ENCODE measurements around the gene ATG12. TPM values are rescaled to one million over a fixed set of nuclear protein-coding genes. Genes with fewer than 3 reads are reported as not detected.

The ATG12 gene
- total and polyA plus RNA-seq, 2 experiments from 2014 or later: 52.6 to 109 TPM

DNA sequence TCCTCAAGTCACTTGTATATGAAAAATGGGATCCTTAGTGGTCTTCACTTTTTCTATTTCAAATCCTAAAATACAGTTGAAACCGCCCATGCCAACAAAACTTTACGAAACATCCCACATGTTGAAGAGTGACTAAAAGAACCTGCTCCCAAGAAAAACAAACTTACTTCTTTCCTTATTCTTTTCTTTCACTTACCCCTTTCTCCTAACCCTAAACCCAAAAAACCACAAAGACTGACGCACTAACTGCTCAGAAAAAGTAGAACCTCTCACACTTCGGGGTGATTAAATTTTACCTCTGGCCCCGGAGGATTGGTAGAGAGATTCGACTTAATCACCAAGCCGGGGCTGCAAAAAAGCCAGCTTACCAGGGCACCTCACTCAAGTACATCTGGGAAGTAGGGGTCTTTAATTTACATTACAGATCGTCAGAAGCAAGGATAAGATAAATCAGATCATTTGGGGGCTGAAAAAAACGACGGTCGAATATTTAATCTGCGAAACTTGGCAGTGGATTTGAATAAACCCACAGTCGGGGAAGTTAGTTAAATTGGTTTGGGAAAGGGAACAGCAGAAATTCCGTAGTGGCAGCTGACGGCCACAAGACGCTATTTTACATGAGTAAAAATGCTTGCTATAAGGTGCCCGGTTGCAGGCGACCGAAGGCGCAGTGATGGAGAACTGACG, 26.2 kb downstream of the ATG12 start:
- Mint-ChIP-seq H3K4me1 (peaks cover 31% of the 10 kb centered on the region), H3K9me3 (no peaks in the 10 kb centered on the region), H3K27ac (no peak overlapping the region), H3K4me3 (peak overlapping the region; percentile 94), H3K36me3 (ENCODE audit: low read depth) (peaks cover 3% of the 10 kb centered on the region; the same call in 2 of the 3 replicates), H3K27me3 (ENCODE audit: insufficient read depth, low read depth, poor library complexity) (peaks cover 20% of the 10 kb centered on the region)
- no peak for TF ChIP-seq NANOG (IDR thresholded peaks at IDR 0.05; ENCODE audit: borderline replicate concordance)
- TF ChIP-seq ZNF114 (CRISPR knock-in tag; IDR thresholded peaks at IDR 0.05): no peak
- TF ChIP-seq, protein P1, sequence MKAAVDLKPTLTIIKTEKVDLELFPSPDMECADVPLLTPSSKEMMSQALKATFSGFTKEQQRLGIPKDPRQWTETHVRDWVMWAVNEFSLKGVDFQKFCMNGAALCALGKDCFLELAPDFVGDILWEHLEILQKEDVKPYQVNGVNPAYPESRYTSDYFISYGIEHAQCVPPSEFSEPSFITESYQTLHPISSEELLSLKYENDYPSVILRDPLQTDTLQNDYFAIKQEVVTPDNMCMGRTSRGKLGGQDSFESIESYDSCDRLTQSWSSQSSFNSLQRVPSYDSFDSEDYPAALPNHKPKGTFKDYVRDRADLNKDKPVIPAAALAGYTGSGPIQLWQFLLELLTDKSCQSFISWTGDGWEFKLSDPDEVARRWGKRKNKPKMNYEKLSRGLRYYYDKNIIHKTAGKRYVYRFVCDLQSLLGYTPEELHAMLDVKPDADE (IDR thresholded peaks at IDR 0.05): no peak
- peak; percentile 13 for TF ChIP-seq EZH2 (IDR thresholded peaks at IDR 0.05; ENCODE audit: low read depth, unreplicated experiment)
- peak overlapping the region; percentile 94; the same call in 1 of the 2 replicates for H2AFZ ChIP-seq
- H3F3A ChIP-seq (replicated peaks; ENCODE audit: low read depth): no peaks in the 10 kb centered on the region
- no peak; the same call in 2 of the 3 replicates for ATAC-seq
- H3K4me3 ChIP-seq: peak overlapping the region; percentile 88
- H3K36me3 ChIP-seq (ENCODE audit: insufficient read depth): 0 out of 2 replicates have a peak, but pooled peaks cover 5% of the 10 kb centered on the region
- no peak for DNase-seq (ENCODE audit: low spot score)
- peak overlapping the region; percentile 88 for H3K4me2 ChIP-seq
- 0 out of 2 replicates have a peak, but pooled peaks cover 3% of the 10 kb centered on the region for H4K20me1 ChIP-seq (replicated peaks; ENCODE audit: insufficient read depth)
- no peak overlapping the region for H3K27ac ChIP-seq (ENCODE audit: low read depth)
- H3K27me3 ChIP-seq (ENCODE audit: insufficient read depth): peaks cover 26% of the 10 kb centered on the region
- no peaks in the 10 kb centered on the region for H3K9me2 ChIP-seq (ENCODE audit: insufficient read depth)
- peaks cover 14% of the 10 kb centered on the region for H3K4me1 ChIP-seq (ENCODE audit: insufficient read depth)
- peaks cover 9% of the 10 kb centered on the region; the same call in 1 of the 2 replicates for H3K79me2 ChIP-seq (replicated peaks; ENCODE audit: insufficient read depth)

DNA sequence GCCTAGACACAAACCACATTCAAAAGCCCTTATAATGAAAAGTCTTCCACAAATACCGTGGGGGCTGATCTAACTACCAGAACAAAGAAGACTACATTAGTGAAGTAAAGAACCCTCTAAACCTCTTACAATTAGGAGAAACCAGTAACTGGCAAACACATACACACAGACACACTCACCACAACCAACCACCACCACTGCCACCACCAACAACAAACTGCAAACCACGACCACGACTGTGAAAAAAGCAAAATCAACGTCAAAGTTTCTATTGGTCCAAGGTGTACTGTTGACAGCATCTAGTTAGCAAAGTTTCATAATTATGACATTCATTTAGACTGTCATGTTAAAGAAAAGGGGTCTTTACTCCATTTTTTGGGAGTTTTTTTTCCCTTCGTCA, 27.6 kb downstream of the ATG12 start:
- no peaks in the 10 kb centered on the region for H3F3A ChIP-seq (replicated peaks; ENCODE audit: low read depth)
- TF ChIP-seq, protein P1 (IDR thresholded peaks at IDR 0.05): no peak
- H3K4me1 Mint-ChIP-seq: peaks cover 28% of the 10 kb centered on the region
- H3K27ac Mint-ChIP-seq: no peak overlapping the region
- DNase-seq (ENCODE audit: low spot score) (no peak), ATAC-seq (no peak)
- H3K4me2 ChIP-seq: 0 out of 2 replicates have a peak overlapping the region, but pooled peaks have one; percentile 88
- no peak overlapping the region for H3K27ac ChIP-seq (ENCODE audit: low read depth)
- peaks cover 22% of the 10 kb centered on the region for H3K27me3 Mint-ChIP-seq (ENCODE audit: insufficient read depth, low read depth, poor library complexity)
- H3K27me3 ChIP-seq (ENCODE audit: insufficient read depth): peaks cover 26% of the 10 kb centered on the region
- H3K36me3 Mint-ChIP-seq (ENCODE audit: low read depth): peaks cover 6% of the 10 kb centered on the region; the same call in 2 of the 3 replicates
- H3K79me2 ChIP-seq (replicated peaks; ENCODE audit: insufficient read depth): peaks cover 9% of the 10 kb centered on the region; the same call in 1 of the 2 replicates
- no peak overlapping the region for H3K4me3 ChIP-seq
- no peaks in the 10 kb centered on the region for H3K9me3 Mint-ChIP-seq
- no peak overlapping the region for H2AFZ ChIP-seq
- no peak overlapping the region; the same call in 2 of the 3 replicates for H3K4me3 Mint-ChIP-seq
- H3K4me1 ChIP-seq (ENCODE audit: insufficient read depth): peaks cover 14% of the 10 kb centered on the region
- 0 out of 2 replicates have a peak, but pooled peaks cover 3% of the 10 kb centered on the region for H4K20me1 ChIP-seq (replicated peaks; ENCODE audit: insufficient read depth)
- H3K36me3 ChIP-seq (ENCODE audit: insufficient read depth): 0 out of 2 replicates have a peak, but pooled peaks cover 5% of the 10 kb centered on the region
- H3K9me2 ChIP-seq (ENCODE audit: insufficient read depth): no peaks in the 10 kb centered on the region

DNA sequence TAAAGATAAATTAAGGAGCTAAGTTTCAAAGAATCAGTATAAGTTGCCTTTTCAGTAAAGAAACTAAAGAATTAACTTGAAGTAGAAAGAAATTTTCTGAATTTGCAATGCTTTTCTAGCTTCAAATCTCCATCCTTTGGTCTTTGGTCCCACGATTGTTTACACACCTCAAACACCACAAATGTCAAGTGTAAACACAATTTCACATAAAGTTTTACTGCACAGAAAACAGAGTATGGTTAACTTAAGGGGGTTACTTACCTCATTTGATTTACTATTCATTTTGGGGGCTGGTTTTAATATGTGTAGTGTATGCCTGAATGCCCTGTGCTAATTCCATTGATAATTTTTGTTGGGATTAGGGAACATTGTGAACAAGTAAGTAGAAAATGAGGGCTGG, 29.0 kb downstream of the ATG12 start:
- Histone ChIP-seq H3K27ac (ENCODE audit: low read depth) (no peak overlapping the region), H2AFZ (no peak overlapping the region), H3K9me2 (ENCODE audit: insufficient read depth) (no peaks in the 10 kb centered on the region), H3K27me3 (ENCODE audit: insufficient read depth) (peaks cover 26% of the 10 kb centered on the region), H3F3A (replicated peaks; ENCODE audit: low read depth) (no peaks in the 10 kb centered on the region), H3K79me2 (replicated peaks; ENCODE audit: insufficient read depth) (peaks cover 9% of the 10 kb centered on the region; the same call in 1 of the 2 replicates), H3K4me1 (ENCODE audit: insufficient read depth) (peaks cover 19% of the 10 kb centered on the region), H3K36me3 (ENCODE audit: insufficient read depth) (0 out of 2 replicates have a peak, but pooled peaks cover 5% of the 10 kb centered on the region), H4K20me1 (replicated peaks; ENCODE audit: insufficient read depth) (0 out of 2 replicates have a peak, but pooled peaks cover 3% of the 10 kb centered on the region), H3K4me2 (no peak overlapping the region), H3K4me3 (no peak overlapping the region)
- no peak overlapping the region for H3K4me3 Mint-ChIP-seq
- no peak overlapping the region for H3K27ac Mint-ChIP-seq
- no peak for ATAC-seq
- H3K36me3 Mint-ChIP-seq (ENCODE audit: low read depth): peaks cover 18% of the 10 kb centered on the region
- peaks cover 22% of the 10 kb centered on the region for H3K27me3 Mint-ChIP-seq (ENCODE audit: insufficient read depth, low read depth, poor library complexity)
- H3K4me1 Mint-ChIP-seq: peaks cover 25% of the 10 kb centered on the region
- no peaks in the 10 kb centered on the region for H3K9me3 Mint-ChIP-seq
- TF ChIP-seq ZNF114 (CRISPR knock-in tag; IDR thresholded peaks at IDR 0.05) (no peak), POLR2AphosphoS5 (IDR thresholded peaks at IDR 0.05; ENCODE audit: low read depth) (no peak), EZH2phosphoT487 (IDR thresholded peaks at IDR 0.05; ENCODE audit: unreplicated experiment) (no peak)
- TF ChIP-seq, protein P2, sequence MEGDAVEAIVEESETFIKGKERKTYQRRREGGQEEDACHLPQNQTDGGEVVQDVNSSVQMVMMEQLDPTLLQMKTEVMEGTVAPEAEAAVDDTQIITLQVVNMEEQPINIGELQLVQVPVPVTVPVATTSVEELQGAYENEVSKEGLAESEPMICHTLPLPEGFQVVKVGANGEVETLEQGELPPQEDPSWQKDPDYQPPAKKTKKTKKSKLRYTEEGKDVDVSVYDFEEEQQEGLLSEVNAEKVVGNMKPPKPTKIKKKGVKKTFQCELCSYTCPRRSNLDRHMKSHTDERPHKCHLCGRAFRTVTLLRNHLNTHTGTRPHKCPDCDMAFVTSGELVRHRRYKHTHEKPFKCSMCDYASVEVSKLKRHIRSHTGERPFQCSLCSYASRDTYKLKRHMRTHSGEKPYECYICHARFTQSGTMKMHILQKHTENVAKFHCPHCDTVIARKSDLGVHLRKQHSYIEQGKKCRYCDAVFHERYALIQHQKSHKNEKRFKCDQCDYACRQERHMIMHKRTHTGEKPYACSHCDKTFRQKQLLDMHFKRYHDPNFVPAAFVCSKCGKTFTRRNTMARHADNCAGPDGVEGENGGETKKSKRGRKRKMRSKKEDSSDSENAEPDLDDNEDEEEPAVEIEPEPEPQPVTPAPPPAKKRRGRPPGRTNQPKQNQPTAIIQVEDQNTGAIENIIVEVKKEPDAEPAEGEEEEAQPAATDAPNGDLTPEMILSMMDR (conservative IDR thresholded peaks at IDR 0.05; ENCODE audit: low read depth in 2 of 2): no peak
- DNase-seq (ENCODE audit: low spot score): no peak

All from GM23338 (cell line).